GM12865 (cell line): ENCODE data around the gene TRABD2B.

Experiments used
- DNase-seq: peaks from one replicate; pipeline ENCODE4 v3.0.0; 2010; ENCODE audit warnings: low read depth
- H3K4me3 ChIP-seq: 2 replicates; pipeline ENCODE4 v1.5.1; 2011; ENCODE audit warnings: mild to moderate bottlenecking, low read depth, low read length, control low read depth
- TF ChIP-seq, protein P1 (sequence below): IDR thresholded peaks from 2 replicates; pipeline ENCODE4 v1.5.1; 2011; ENCODE audit warnings: low read length, control low read depth, low read depth, inconsistent platforms; ENCODE audit not compliant: insufficient read depth; ENCODE audit errors: missing control alignments

The TRABD2B gene

DNA sequence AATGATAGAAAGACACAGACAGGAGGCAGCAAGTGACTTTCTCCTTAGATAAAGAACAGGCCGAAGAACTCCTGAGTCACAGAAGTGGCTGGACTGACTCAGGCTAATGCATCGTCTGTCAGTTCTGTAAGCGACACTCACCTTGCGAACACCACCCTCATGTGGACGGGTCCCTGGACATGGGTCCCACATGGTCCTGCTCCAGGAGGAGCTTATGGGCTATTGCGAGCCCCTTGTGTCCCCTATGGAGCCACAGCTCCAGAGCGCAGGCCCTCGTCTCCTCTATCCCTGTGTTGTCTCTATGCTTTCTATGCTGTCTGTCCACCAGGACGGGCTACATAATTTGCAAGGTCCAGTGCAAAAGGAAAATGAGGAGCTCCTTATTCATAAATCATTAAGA, 85.8 kb downstream of the TRABD2B start:
- no peak for DNase-seq
- no peak overlapping the region for H3K4me3 ChIP-seq
- TF ChIP-seq, protein P1, sequence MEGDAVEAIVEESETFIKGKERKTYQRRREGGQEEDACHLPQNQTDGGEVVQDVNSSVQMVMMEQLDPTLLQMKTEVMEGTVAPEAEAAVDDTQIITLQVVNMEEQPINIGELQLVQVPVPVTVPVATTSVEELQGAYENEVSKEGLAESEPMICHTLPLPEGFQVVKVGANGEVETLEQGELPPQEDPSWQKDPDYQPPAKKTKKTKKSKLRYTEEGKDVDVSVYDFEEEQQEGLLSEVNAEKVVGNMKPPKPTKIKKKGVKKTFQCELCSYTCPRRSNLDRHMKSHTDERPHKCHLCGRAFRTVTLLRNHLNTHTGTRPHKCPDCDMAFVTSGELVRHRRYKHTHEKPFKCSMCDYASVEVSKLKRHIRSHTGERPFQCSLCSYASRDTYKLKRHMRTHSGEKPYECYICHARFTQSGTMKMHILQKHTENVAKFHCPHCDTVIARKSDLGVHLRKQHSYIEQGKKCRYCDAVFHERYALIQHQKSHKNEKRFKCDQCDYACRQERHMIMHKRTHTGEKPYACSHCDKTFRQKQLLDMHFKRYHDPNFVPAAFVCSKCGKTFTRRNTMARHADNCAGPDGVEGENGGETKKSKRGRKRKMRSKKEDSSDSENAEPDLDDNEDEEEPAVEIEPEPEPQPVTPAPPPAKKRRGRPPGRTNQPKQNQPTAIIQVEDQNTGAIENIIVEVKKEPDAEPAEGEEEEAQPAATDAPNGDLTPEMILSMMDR: no peak

DNA sequence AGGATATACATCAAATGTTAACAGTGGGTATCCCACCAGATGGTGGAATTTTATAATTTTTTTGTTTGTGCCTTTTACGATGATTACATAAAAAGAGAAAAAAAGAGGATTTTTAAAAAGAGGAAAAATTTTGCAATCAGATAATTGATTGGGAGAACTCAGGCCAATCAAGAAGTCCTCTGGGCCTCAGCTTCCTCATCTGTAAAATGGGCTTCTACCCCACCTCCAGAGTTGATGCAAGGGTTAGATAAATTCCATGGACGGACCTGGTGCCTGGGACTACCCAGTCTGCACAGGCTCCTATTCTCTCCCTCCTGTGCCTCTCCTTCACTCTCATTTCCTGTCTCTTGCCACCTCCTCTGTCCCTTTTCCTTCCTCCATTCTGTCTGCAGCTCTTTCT, 88.9 kb downstream of the TRABD2B start:
- H3K4me3 ChIP-seq: no peak overlapping the region
- DNase-seq: no peak
- TF ChIP-seq, protein P1: no peak

DNA sequence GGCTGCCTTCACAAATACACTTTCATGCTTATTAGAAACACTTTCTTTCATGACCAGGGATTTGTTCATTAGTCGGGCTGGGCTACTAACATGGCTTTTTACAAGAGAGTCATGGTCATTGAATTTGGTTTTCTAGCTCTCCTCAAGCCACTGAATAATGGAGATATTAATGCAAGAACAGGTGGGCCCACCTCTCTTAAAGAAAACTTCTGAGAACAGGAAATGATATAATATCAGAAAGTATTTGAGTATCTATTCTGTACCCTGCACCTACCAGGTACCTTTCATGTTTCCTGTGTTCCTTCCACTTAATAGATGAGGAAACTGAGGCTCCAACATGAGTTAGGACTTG, 90.0 kb downstream of the TRABD2B start:
- DNase-seq: no peak
- TF ChIP-seq, protein P1: no peak
- H3K4me3 ChIP-seq: no peak overlapping the region

DNA sequence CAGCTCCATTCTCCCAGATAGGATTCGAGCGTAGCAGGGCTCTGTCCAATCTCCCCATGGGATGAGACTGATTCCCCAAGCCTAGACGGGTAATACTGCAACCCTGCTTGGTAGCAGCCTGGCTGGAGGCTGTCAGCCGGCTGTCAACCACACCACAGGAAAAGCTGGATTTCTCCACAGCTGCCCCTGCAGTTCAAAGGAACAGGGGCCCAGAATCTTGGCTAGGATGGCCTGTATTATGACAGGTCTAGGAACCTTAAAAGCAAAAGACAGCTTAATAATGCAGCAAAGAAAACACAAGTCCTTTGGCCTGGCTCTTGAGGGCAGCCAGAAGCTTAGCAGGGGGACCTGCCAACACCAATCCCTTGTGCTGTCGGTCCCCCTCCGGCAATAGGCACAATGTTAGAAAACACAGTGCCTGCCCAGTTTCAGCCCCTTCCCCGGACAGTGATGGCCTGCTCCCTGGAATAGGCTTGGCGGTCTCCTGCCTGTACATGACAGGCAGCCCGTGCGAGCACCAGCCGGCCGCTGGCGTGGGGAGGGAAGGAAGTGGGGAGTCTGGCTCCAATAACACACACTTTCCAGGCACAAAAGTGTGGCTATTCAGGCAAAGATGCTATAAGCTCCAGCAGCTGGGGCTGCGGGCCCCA, 90.5 kb downstream of the TRABD2B start:
- TF ChIP-seq, protein P1: no peak
- no peak overlapping the region for H3K4me3 ChIP-seq
- DNase-seq: no peak

DNA sequence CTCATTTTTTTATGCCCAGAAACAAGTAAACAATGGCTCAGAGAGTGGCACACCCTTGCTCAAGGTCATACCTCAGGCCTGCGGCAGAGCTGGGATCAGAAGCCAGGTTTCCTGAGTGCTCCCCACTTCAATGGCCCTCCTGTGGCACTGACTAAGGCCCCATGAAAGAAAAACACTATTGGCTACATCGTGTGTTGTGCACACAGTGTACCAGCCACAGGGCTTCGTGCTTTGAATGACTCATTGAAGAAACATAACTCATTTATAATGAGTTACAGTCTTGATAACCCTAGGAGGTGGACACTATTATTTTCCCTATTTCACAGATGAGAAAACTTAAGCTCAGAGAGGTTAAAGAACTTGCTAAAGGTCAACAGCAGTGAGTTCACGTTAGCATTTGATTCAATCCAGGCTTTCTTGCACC, 91.2 kb downstream of the TRABD2B start:
- no peak for DNase-seq
- TF ChIP-seq, protein P1: no peak
- no peak overlapping the region for H3K4me3 ChIP-seq

DNA sequence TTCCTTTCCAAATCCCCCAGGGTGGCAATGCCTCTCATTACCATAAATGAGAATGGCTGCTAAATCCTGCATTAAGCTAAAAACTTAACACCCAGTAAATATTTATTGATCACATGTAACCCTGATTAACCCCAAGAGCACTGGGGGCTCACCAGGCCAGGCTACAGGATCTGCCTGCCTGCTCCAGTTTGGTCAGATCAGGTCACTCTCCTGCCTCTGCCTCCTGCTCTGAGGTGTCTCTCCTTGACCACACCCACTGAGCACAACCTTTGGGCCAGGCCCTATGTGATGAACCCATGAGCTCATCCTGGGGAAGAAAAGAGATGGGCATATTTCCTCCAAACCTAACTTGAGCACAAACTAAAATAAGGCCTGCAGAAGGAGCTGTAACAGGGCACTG, 93.5 kb downstream of the TRABD2B start:
- TF ChIP-seq, protein P1: no peak
- H3K4me3 ChIP-seq: no peak overlapping the region
- DNase-seq: no peak

DNA sequence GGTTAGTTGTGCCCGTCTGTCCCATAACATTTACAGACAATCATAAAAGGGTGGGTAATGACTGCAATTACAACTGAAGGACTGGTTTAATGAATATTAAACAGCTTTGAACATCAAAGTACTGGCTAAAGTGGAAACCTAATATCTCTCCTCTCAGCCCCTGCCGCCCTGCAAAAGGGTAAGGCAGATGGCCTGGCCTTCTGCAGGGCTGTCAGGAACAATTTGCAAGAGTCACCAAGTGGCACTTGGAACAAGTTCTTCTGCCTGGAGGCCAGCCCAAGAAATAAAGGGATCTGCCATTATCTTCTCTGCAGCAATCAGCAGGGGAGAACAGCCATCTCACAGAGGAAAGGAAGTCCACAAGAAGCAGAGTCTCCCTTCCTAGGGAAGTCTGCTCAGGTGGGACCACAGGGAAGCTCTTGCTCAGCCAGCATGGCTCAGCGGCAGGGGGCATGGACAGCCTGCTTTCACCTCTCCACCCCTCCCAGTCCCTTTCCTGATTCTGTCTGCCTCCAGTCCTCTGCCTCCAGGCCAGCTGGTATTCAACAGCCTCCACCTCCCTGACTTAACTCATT, 96.1 kb downstream of the TRABD2B start:
- H3K4me3 ChIP-seq: no peak overlapping the region
- TF ChIP-seq, protein P1: no peak
- DNase-seq: no peak
